ENCODE data around the gene EMSY. TPM values are rescaled to one million over a fixed set of nuclear protein-coding genes. Genes with fewer than 3 reads are reported as not detected.
A peak's percentile ranks its signal among the peaks of the same experiment; 100 is the strongest.

EMSY gene
- total and polyA plus RNA-seq, 9 of the 15 experiments (the other 6 are each of a cell fraction or from before 2014, with no cell fraction given) = 12.7 to 25.4 (median 17.9) TPM

DNA sequence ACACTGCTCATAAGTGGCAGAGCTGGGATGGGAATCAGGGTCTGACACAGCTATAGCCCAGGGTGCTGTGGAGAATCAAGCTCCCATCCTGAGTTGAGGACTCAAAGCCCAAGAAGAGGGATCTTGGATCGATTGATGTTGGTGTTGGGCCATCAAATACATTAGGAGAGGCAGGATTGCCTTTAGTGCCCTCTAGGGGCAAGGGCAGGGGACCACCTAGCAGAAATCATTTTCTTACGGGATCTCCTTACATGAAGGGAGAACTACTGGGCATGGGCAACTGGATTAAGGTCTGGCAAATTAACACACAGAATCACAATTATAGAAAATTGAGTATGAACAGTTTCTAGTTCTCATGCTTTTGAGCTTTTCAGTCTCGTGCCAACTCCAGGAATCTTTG lies 24.9 kb upstream of the EMSY start:
- FAIRE-seq (peak; percentile 65), DNase-seq (ENCODE audit: extremely low read depth in 1 of 4, low spot score in 3 of 4) (peak; percentile 43 to 59 (median 46)), ATAC-seq (peak; percentile 86)
- H3K9me1 ChIP-seq (ENCODE audit: control insufficient read depth, insufficient read depth, low read length) = no peaks in the 10 kb centered on the region
- no peak overlapping the region for H3K9ac ChIP-seq (ENCODE audit: insufficient read depth in 1 of 2, low read depth in 2 of 2, low read length in 2 of 2)
- POLR2A ChIA-PET = interaction anchor here (0.6 kb wide), 1 partner anchor 1388 kb away, joined by 3 read pairs; no protein-coding TSS in a partner anchor
- H3K9me3 ChIP-seq (replicated peaks; ENCODE audit: control insufficient read depth, insufficient read depth, low read depth, low read length) = no peaks in the 10 kb centered on the region
- no peaks in the 10 kb centered on the region for H3K4me1 ChIP-seq (replicated peaks in 1 of 2; ENCODE audit: control insufficient read depth in 2 of 2, insufficient read depth in 2 of 2, low read length in 2 of 2)
- peaks cover 15 to 26% of the 10 kb centered on the region in 2 experiments; a peak in 4 of 5 replicates for H3K27me3 ChIP-seq (ENCODE audit: control insufficient read depth in 2 of 2, insufficient read depth in 2 of 2, low read length in 2 of 2)
- no peaks in the 10 kb centered on the region for H3K36me3 ChIP-seq (ENCODE audit: control insufficient read depth, insufficient read depth, low read length)
- intact Hi-C loops (cut with micrococcal nuclease) (loop anchor here (10.0 kb wide), 1 partner anchor 75 kb away; no protein-coding TSS in a partner anchor), in situ Hi-C loops (cut with MboI) (no loop called here)
- H3K79me2 ChIP-seq (ENCODE audit: control insufficient read depth, insufficient read depth, low read length) = no peaks in the 10 kb centered on the region
- no peak overlapping the region for H3K27ac ChIP-seq (ENCODE audit: extremely low read depth, low read depth, low read length)
- CTCF ChIA-PET (ENCODE audit: low intra/inter-chr PET ratio) = interaction anchor here (0.6 kb wide), 1 partner anchor 105 kb away, joined by 3 read pairs; no protein-coding TSS in a partner anchor
- no peaks in the 10 kb centered on the region for H4K20me1 ChIP-seq (replicated peaks; ENCODE audit: control insufficient read depth, insufficient read depth, low read length)
- BruUV-seq (replicated peaks) = no TSS peak
- WGBS (ENCODE audit: insufficient coverage, low coverage, missing lambda C conversion rate) = 16% methylated on average over 3 of the region's 3 CpGs
- no peak overlapping the region for H3K4me3 ChIP-seq
- no peak overlapping the region for H3K4me2 ChIP-seq (ENCODE audit: insufficient read depth, low read length)
- H2AFZ ChIP-seq (ENCODE audit: low read depth, low read length) = no peak overlapping the region
- TF ChIP-seq REST (IDR thresholded peaks at IDR 0.05; ENCODE audit: borderline replicate concordance) (peak; percentile 19; the same call in 1 of the 2 replicates), REST (CRISPR knock-in tag; IDR thresholded peaks at IDR 0.05; ENCODE audit: low read depth) (no peak), CTCF (IDR thresholded peaks at IDR 0.05 in 2 of 3, conservative IDR thresholded peaks at IDR 0.05 in 1 of 3; ENCODE audit: insufficient read depth in 2 of 3, low read depth in 1 of 3, low read length in 3 of 3) (peak; percentile 55 to 69 (median 66)), ZNF239 (CRISPR knock-in tag; IDR thresholded peaks at IDR 0.05) (no peak), SLC30A9 (CRISPR knock-in tag; IDR thresholded peaks at IDR 0.05) (no peak), RERE (CRISPR knock-in tag; IDR thresholded peaks at IDR 0.05; ENCODE audit: borderline replicate concordance) (no peak)

All from K562 (cell line).